H9 (cell line): ENCODE data around the gene GRK4. TPM values are rescaled to one million over a fixed set of nuclear protein-coding genes. Genes with fewer than 3 reads are reported as not detected.

Source experiments
- DNase-seq: peaks from one replicate; pipeline ENCODE4 v3.0.0-alpha.2; 2017
- H2AFZ ChIP-seq: one replicate; pipeline ENCODE4 v1.6.1; 2013; ENCODE audit warnings: mild to moderate bottlenecking, low read length, control low read depth, moderate library complexity
- H2AK5ac ChIP-seq: 2 replicates; pipeline ENCODE4 v1.6.1; 2013; ENCODE audit warnings: low read length, control low read depth, mixed read lengths; ENCODE audit not compliant: insufficient read length
- H2BK120ac ChIP-seq: one replicate; pipeline ENCODE4 v1.6.1; 2013; ENCODE audit warnings: low read depth, mild to moderate bottlenecking, low read length, control low read depth, inconsistent platforms; ENCODE audit not compliant: poor library complexity, severe bottlenecking
- H2BK12ac ChIP-seq: 2 replicates; pipeline ENCODE4 v1.6.1; 2013; ENCODE audit warnings: low read length, control low read depth, mixed read lengths, low read depth; ENCODE audit not compliant: insufficient read length
- H2BK15ac ChIP-seq: 2 replicates; pipeline ENCODE4 v1.6.1; 2013; ENCODE audit warnings: low read depth, low read length, control low read depth
- H2BK20ac ChIP-seq: one replicate; pipeline ENCODE4 v1.6.1; 2013; ENCODE audit warnings: low read depth, mild to moderate bottlenecking, low read length, control low read depth, inconsistent platforms; ENCODE audit not compliant: poor library complexity, severe bottlenecking
- H2BK5ac ChIP-seq: 2 replicates; pipeline ENCODE4 v1.6.1; 2013; ENCODE audit warnings: low read length, control low read depth, mixed read lengths; ENCODE audit not compliant: insufficient read length
- H3K14ac ChIP-seq: 2 replicates; pipeline ENCODE4 v1.6.1; 2013; ENCODE audit warnings: low read length, control low read depth; ENCODE audit not compliant: insufficient read depth
- H3K18ac ChIP-seq: 2 replicates; pipeline ENCODE4 v1.6.1; 2013; ENCODE audit warnings: low read depth, mild to moderate bottlenecking, mixed read lengths, low read length, control low read depth; ENCODE audit not compliant: insufficient read length
- H3K23ac ChIP-seq: 2 replicates; pipeline ENCODE4 v1.6.1; 2013; ENCODE audit warnings: low read length, control low read depth, mixed read lengths, low read depth; ENCODE audit not compliant: insufficient read length
- H3K23me2 ChIP-seq: 2 replicates; pipeline ENCODE4 v1.6.1; 2013; ENCODE audit warnings: low read depth, mild to moderate bottlenecking, mixed read lengths, low read length, control low read depth; ENCODE audit not compliant: insufficient read length, poor library complexity, severe bottlenecking
- H3K27ac ChIP-seq: 2 replicates; pipeline ENCODE4 v1.5.1; 2013; ENCODE audit warnings: low read length, control low read depth, mixed read lengths, low read depth; ENCODE audit not compliant: insufficient read length
- H3K27me3 ChIP-seq: 2 replicates; pipeline ENCODE4 v1.6.1; 2013; ENCODE audit warnings: low read length, control low read depth, inconsistent platforms; ENCODE audit not compliant: insufficient read depth
- H3K4ac ChIP-seq: 2 replicates; pipeline ENCODE4 v1.6.1; 2013; ENCODE audit warnings: low read depth, mild to moderate bottlenecking, control low read depth, inconsistent platforms, low read length, moderate library complexity
- H3K4me1 ChIP-seq: 2 replicates; pipeline ENCODE4 v1.6.1; 2013; ENCODE audit warnings: low read length, control low read depth, inconsistent platforms; ENCODE audit not compliant: insufficient read depth
- H3K4me2 ChIP-seq: 2 replicates; pipeline ENCODE4 v1.6.1; 2013; ENCODE audit warnings: low read length, control low read depth, mixed read lengths; ENCODE audit not compliant: insufficient read length, insufficient read depth
- H3K56ac ChIP-seq: 2 replicates; pipeline ENCODE4 v1.6.1; 2013; ENCODE audit warnings: low read depth, mild to moderate bottlenecking, mixed read lengths, low read length, control low read depth; ENCODE audit not compliant: insufficient read length
- H3K79me1 ChIP-seq: 2 replicates; pipeline ENCODE4 v1.6.1; 2013; ENCODE audit warnings: low read depth, mild to moderate bottlenecking, moderate library complexity, low read length, control low read depth, inconsistent platforms; ENCODE audit not compliant: insufficient read depth, poor library complexity, severe bottlenecking
- H3K79me2 ChIP-seq: 2 replicates; pipeline ENCODE4 v1.6.1; 2013; ENCODE audit warnings: low read length, control low read depth, inconsistent platforms; ENCODE audit not compliant: insufficient read depth
- H3K9ac ChIP-seq: 2 replicates; pipeline ENCODE4 v1.6.1; 2013; ENCODE audit warnings: low read length, control low read depth, mixed read lengths; ENCODE audit not compliant: insufficient read length; ENCODE audit errors: extremely low read depth
- H3K9me3 ChIP-seq: one replicate; pipeline ENCODE4 v1.6.1; 2013; ENCODE audit warnings: low read depth, low read length, inconsistent platforms; ENCODE audit not compliant: control insufficient read depth
- H3T11ph ChIP-seq: one replicate; pipeline ENCODE4 v1.6.1; 2013; ENCODE audit warnings: mild to moderate bottlenecking, low read length, control low read depth, inconsistent platforms
- H4K20me1 ChIP-seq: one replicate; pipeline ENCODE4 v1.6.1; 2013; ENCODE audit not compliant: control insufficient read depth, insufficient read length, insufficient read depth
- H4K5ac ChIP-seq: 2 replicates; pipeline ENCODE4 v1.6.1; 2013; ENCODE audit warnings: low read depth, mild to moderate bottlenecking, mixed read lengths, low read length, control low read depth; ENCODE audit not compliant: insufficient read length
- H4K8ac ChIP-seq: replicated peaks from 2 replicates; pipeline ENCODE4 v1.6.1; 2013; ENCODE audit warnings: low read length, control low read depth, mixed read lengths, low read depth; ENCODE audit not compliant: insufficient read length
- H4K91ac ChIP-seq: 2 replicates; pipeline ENCODE4 v1.6.1; 2013; ENCODE audit warnings: low read depth, mild to moderate bottlenecking, moderate library complexity, mixed read lengths, low read length, control low read depth; ENCODE audit not compliant: insufficient read length
- H3K27ac Mint-ChIP-seq, 3 experiments: 2 replicates in 2 of 3; 3 replicates in 1 of 3; pipeline ENCODE4 v1.8.0; 2020 to 2021; ENCODE audit warnings: mixed read lengths in 3 of 3, mild to moderate bottlenecking in 1 of 3, moderate library complexity in 1 of 3
- H3K27me3 Mint-ChIP-seq: 2 replicates; pipeline ENCODE4 v1.8.0; 2021; ENCODE audit warnings: low read depth, mild to moderate bottlenecking, moderate library complexity, mixed read lengths
- H3K36me3 Mint-ChIP-seq, 3 experiments: 2 replicates in 2 of 3; 3 replicates in 1 of 3; pipeline ENCODE4 v1.8.0; 2020 to 2021; ENCODE audit warnings: low read depth in 3 of 3, mixed read lengths in 3 of 3; ENCODE audit not compliant: insufficient read depth in 1 of 3
- H3K4me1 Mint-ChIP-seq, 2 experiments: 2 replicates each; pipeline ENCODE4 v1.8.0; 2020; ENCODE audit warnings: mixed read lengths in 2 of 2
- H3K4me3 Mint-ChIP-seq, 2 experiments: 2 replicates in 1 of 2; 3 replicates in 1 of 2; pipeline ENCODE4 v1.8.0; 2020 to 2021; ENCODE audit warnings: mild to moderate bottlenecking in 2 of 2, mixed read lengths in 2 of 2, moderate library complexity in 1 of 2
- H3K9me3 Mint-ChIP-seq, 2 experiments: 2 replicates in 1 of 2; 3 replicates in 1 of 2; pipeline ENCODE4 v1.8.0; 2020; ENCODE audit warnings: mild to moderate bottlenecking in 2 of 2, mixed read lengths in 2 of 2, moderate library complexity in 1 of 2
- CTCF ChIP-seq: fragments of 200-600 bp; sonication (generic); conservative IDR thresholded peaks from 3 replicates; pipeline ENCODE4 v1.8.0; 2021; ENCODE audit warnings: antibody characterized with exemption, mild to moderate bottlenecking
- WGBS: extraction: QIAGEN DNeasy Blood & Tissue Kit; methylation state at CpG from one replicate; pipeline ENCODE4 v1.1.7; 2013; ENCODE audit warnings: missing lambda C conversion rate, low lambda C conversion rate, mixed read lengths; ENCODE audit not compliant: insufficient read length; ENCODE audit errors: extremely low coverage; 5-methylcytosine and 5-hydroxymethylcytosine counted together
- total RNA-seq: library from RNA; stranded (reverse); gene quantifications from 2 replicates; pipeline ENCODE4 v1.2.1, GENCODE V29; 2021

Gene GRK4
- total RNA-seq, 1 experiment from 2014 or later, result 4.8 TPM

GRCh38 chr4:3022112-3022511 is 58.7 kb downstream of the GRK4 start:
- no peaks in the 10 kb centered on the region for H3K27me3 ChIP-seq

More at GRCh38 chr4:3022112-3022511, 58.7 kb downstream of the GRK4 start:
- Histone ChIP-seq H3K4ac (no peak overlapping the region), H2BK12ac (no peak overlapping the region), H3K79me2 (no peaks in the 10 kb centered on the region), H3K4me1 (no peaks in the 10 kb centered on the region), H2AFZ (no peak overlapping the region), H3K14ac (no peak overlapping the region), H3K9ac (no peak overlapping the region), H2BK5ac (no peak overlapping the region), H3K79me1 (no peaks in the 10 kb centered on the region), H4K5ac (no peak overlapping the region), H3K23ac (no peak overlapping the region), H3K23me2 (no peaks in the 10 kb centered on the region), H3K9me3 (no peaks in the 10 kb centered on the region), H3K4me2 (no peak overlapping the region), H3K18ac (no peak overlapping the region), H2BK120ac (no peak overlapping the region), H2BK15ac (no peak overlapping the region), H4K20me1 (no peaks in the 10 kb centered on the region), H3T11ph (no peak overlapping the region), H3K27ac (no peak overlapping the region), H4K8ac (no peak overlapping the region), H4K91ac (no peak overlapping the region), H2BK20ac (no peak overlapping the region), H2AK5ac (no peak overlapping the region), H3K56ac (no peak overlapping the region)
- Mint-ChIP-seq H3K27ac (no peak overlapping the region), H3K4me3 (no peak overlapping the region), H3K27me3 (peaks cover 3% of the 10 kb centered on the region; the same call in 1 of the 2 replicates), H3K4me1 (peaks cover 6 to 9% of the 10 kb centered on the region in 2 experiments), H3K9me3 (no peaks in the 10 kb centered on the region; a peak in 1 of 5 replicates), H3K36me3 (0 out of 7 replicates have a peak, but pooled peaks cover 0 to 2% (median 0%) of the 10 kb centered on the region in 3 experiments)
- no peak for DNase-seq
- no CpG with 5 or more reads among the region's 8 CpGs for WGBS
- no peak for TF ChIP-seq CTCF
